K562 (cell line): ENCODE data around the gene RBM15. TPM values are rescaled to one million over a fixed set of nuclear protein-coding genes. Genes with fewer than 3 reads are reported as not detected.

Source experiments
- MLLT1 ChIP-seq, 2 experiments: fragments of 450-650 bp; IDR thresholded peaks; 2 replicates each; pipeline ENCODE4 v1.6.1; 2016
- NKRF ChIP-seq: fragments of 450-650 bp; IDR thresholded peaks from 2 replicates; pipeline ENCODE4 v1.6.1; 2016; ENCODE audit warnings: borderline replicate concordance
- RFX1 ChIP-seq: fragments of 450-650 bp; IDR thresholded peaks from 2 replicates; pipeline ENCODE4 v1.6.1; 2016; ENCODE audit warnings: mild to moderate bottlenecking, moderate library complexity
- TCF7L2 ChIP-seq: fragments of 150-350 bp; IDR thresholded peaks from 2 replicates; pipeline ENCODE4 v1.6.1; 2016; ENCODE audit warnings: low read depth, mild to moderate bottlenecking, low read length, moderate library complexity
- YY1 ChIP-seq, 3 experiments: IDR thresholded peaks; 2 replicates each; pipeline ENCODE4 v1.6.1; 2011; ENCODE audit warnings: low read length in 2 of 3, mild to moderate bottlenecking in 2 of 3, moderate library complexity in 2 of 3, borderline replicate concordance in 1 of 3, control low read depth in 1 of 3, low read depth in 1 of 3; ENCODE audit not compliant: insufficient read depth in 3 of 3, insufficient replicate concordance in 2 of 3, control insufficient read depth in 1 of 3, insufficient read length in 1 of 3; ENCODE audit errors: extremely low read depth in 1 of 3
- ZBTB17 ChIP-seq: fragments of 450-650 bp; formaldehyde crosslinking; IDR thresholded peaks from 2 replicates; pipeline ENCODE4 v1.4.0; 2020; ENCODE audit warnings: mild to moderate bottlenecking
- ZNF146 ChIP-seq: IDR thresholded peaks from one replicate; pipeline ENCODE4 v1.6.1; 2018; ENCODE audit warnings: missing compliant biosample characterization; ENCODE audit not compliant: unreplicated experiment
- ZNF347 ChIP-seq: fragments of 450-650 bp; formaldehyde crosslinking; IDR thresholded peaks from 2 replicates; pipeline ENCODE4 v1.4.0; 2020; ENCODE audit warnings: low read depth, mild to moderate bottlenecking, moderate library complexity
- ZNF407 ChIP-seq: fragments of 450-650 bp; IDR thresholded peaks from 2 replicates; pipeline ENCODE4 v1.6.1; 2016; ENCODE audit warnings: low read depth
- ZNF668 ChIP-seq: fragments of 250-450 bp; sonication (Bioruptor Pico); IDR thresholded peaks from 2 replicates; pipeline ENCODE4 v1.8.0; 2022; ENCODE audit warnings: mild to moderate bottlenecking, inconsistent platforms
- ZNF77 ChIP-seq: fragments of 250-450 bp; sonication (Bioruptor Pico); IDR thresholded peaks from 2 replicates; pipeline ENCODE4 v1.5.0; 2020
- polyA plus RNA-seq, 8 experiments: library from polyadenylated mRNA; depleted of rRNA in 4 of 8; stranded (reverse) in 5 of 8; unstranded in 3 of 8; fragments of >200 nt; fragmentation: Nextera tagmentation in 2 of 8; fragmentation: Illumina TruSeq in 1 of 8; extraction: Ambion mirVana in 2 of 8; extraction: Trizol in 1 of 8; gene quantifications; 2 replicates each; pipeline versions ENCODE4 v1.2.1 to v1.2.3, GENCODE V29; 2011 to 2014; ENCODE audit warnings: inconsistent platforms in 1 of 8, missing spikeins in 1 of 8
- total RNA-seq, 7 experiments: library from RNA; depleted of rRNA in 6 of 7; stranded (reverse); fragments of >200 nt in 6 of 7; fragmentation: Illumina TruSeq in 2 of 7; extraction: Trizol in 2 of 7; gene quantifications; 2 replicates each; pipeline versions ENCODE4 v1.2.1 to v1.2.3, GENCODE V29; 2011 to 2021; ENCODE audit warnings: low replicate concordance in 1 of 7
- TF ChIP-seq, protein P1 (sequence below): fragments of 150-350 bp; conservative IDR thresholded peaks from 2 replicates; pipeline ENCODE4 v1.6.1; 2014; ENCODE audit warnings: low read length

The RBM15 gene
- total and polyA plus RNA-seq, 9 of the 15 experiments (the other 6 are each of a cell fraction or from before 2014, with no cell fraction given) = 2.4 to 63.4 (median 28.2) TPM

DNA sequence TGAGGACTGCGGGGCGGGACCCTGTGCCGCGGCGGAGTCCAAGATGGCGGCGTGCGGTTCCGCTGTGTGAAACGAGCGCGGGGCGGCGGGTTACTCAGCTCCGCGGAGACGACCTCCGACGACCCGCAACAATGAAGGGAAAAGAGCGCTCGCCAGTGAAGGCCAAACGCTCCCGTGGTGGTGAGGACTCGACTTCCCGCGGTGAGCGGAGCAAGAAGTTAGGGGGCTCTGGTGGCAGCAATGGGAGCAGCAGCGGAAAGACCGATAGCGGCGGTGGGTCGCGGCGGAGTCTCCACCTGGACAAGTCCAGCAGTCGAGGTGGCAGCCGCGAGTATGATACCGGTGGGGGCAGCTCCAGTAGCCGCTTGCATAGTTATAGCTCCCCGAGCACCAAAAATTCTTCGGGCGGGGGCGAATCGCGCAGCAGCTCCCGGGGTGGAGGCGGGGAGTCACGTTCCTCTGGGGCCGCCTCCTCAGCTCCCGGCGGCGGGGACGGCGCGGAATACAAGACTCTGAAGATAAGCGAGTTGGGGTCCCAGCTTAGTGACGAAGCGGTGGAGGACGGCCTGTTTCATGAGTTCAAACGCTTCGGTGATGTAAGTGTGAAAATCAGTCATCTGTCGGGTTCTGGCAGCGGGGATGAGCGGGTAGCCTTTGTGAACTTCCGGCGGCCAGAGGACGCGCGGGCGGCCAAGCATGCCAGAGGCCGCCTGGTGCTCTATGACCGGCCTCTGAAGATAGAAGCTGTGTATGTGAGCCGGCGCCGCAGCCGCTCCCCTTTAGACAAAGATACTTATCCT, 430 bp downstream of the RBM15 start (continued):
- no peak for TF ChIP-seq ZNF407
- peak; percentile 96 to 99 (median 97) for TF ChIP-seq YY1 (IDR thresholded peaks at IDR 0.05; ENCODE audit: borderline replicate concordance in 1 of 3, control insufficient read depth in 1 of 3, extremely low read depth in 1 of 3, insufficient read depth in 3 of 3, insufficient read length in 1 of 3, insufficient replicate concordance in 2 of 3, low read depth in 1 of 3, low read length in 2 of 3)
- TF ChIP-seq ZNF668 = no peak
- peak; percentile 88; the same call in 1 of the 2 replicates for TF ChIP-seq NKRF
- no peak for TF ChIP-seq RFX1
- TF ChIP-seq ZBTB17 (CRISPR knock-in tag) = no peak
- TF ChIP-seq ZNF146 (CRISPR knock-in tag) = no peak
- TF ChIP-seq, protein P1, sequence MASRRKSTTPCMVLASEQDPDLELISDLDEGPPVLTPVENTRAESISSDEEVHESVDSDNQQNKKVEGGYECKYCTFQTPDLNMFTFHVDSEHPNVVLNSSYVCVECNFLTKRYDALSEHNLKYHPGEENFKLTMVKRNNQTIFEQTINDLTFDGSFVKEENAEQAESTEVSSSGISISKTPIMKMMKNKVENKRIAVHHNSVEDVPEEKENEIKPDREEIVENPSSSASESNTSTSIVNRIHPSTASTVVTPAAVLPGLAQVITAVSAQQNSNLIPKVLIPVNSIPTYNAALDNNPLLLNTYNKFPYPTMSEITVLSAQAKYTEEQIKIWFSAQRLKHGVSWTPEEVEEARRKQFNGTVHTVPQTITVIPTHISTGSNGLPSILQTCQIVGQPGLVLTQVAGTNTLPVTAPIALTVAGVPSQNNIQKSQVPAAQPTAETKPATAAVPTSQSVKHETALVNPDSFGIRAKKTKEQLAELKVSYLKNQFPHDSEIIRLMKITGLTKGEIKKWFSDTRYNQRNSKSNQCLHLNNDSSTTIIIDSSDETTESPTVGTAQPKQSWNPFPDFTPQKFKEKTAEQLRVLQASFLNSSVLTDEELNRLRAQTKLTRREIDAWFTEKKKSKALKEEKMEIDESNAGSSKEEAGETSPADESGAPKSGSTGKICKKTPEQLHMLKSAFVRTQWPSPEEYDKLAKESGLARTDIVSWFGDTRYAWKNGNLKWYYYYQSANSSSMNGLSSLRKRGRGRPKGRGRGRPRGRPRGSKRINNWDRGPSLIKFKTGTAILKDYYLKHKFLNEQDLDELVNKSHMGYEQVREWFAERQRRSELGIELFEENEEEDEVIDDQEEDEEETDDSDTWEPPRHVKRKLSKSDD = no peak
- no peak for TF ChIP-seq TCF7L2
- TF ChIP-seq MLLT1 (IDR thresholded peaks at IDR 0.05) = peak in 1 of 2 experiments; percentile 91
- TF ChIP-seq ZNF77 = no peak
- no peak for TF ChIP-seq ZNF347 (CRISPR knock-in tag)
